Stomach (tissue), 9 donors: Measurements from ENCODE around the gene ADGRD2. TPM values are rescaled to one million over a fixed set of nuclear protein-coding genes. Genes with fewer than 3 reads are reported as not detected.

Source experiments
- DNase-seq, 2 donors: peaks; one replicate each; pipeline versions ENCODE4 v3.0.0 to v3.0.0-alpha.2; 2013 to 2019
- H3K27ac ChIP-seq, 5 donors: fragments of 200-600 bp in 4 of 5; sonication (generic) in 4 of 5; one replicate each; pipeline ENCODE4 v1.5.1; 2013 to 2019; ENCODE audit warnings: mild to moderate bottlenecking in 1 of 5, moderate library complexity in 1 of 5
- H3K27me3 ChIP-seq, 3 donors: fragments of 200-600 bp; sonication (generic); one replicate each; pipeline ENCODE4 v1.5.1; 2017 to 2019; ENCODE audit warnings: mixed run types in 1 of 3
- H3K36me3 ChIP-seq, 4 donors: fragments of 200-600 bp; sonication (generic); 1 replicate in 3 of 4; 2 replicates in 1 of 4; pipeline ENCODE4 v1.5.1; 2016 to 2019
- H3K4me1 ChIP-seq, 4 donors: fragments of 200-600 bp; sonication (generic); one replicate each; pipeline ENCODE4 v1.5.1; 2016 to 2019
- H3K4me3 ChIP-seq, 4 donors: fragments of 200-600 bp; sonication (generic) in 3 of 4; one replicate each; pipeline ENCODE4 v1.5.1; 2016 to 2019; ENCODE audit warnings: mild to moderate bottlenecking in 1 of 4
- H3K9me3 ChIP-seq, 4 donors: fragments of 200-600 bp; sonication (generic); one replicate each; pipeline ENCODE4 v1.5.1; 2016 to 2019
- CTCF ChIP-seq, 7 experiments: fragments of 450-650 bp in 4 of 7; fragments of 200-600 bp in 3 of 7; sonication (generic) in 3 of 7; IDR thresholded peaks; one replicate each; pipeline ENCODE4 v1.5.1; 2016 to 2019; ENCODE audit warnings: antibody characterized with exemption in 7 of 7, control low read depth in 2 of 7, mild to moderate bottlenecking in 1 of 7
- EP300 ChIP-seq: sonication (generic); formaldehyde crosslinking; IDR thresholded peaks from one replicate; pipeline ENCODE4 v1.6.1; 2017; ENCODE audit warnings: antibody characterized with exemption
- POLR2A ChIP-seq, 4 donors: fragments of 450-650 bp; IDR thresholded peaks; one replicate each; pipeline ENCODE4 v1.6.1; 2016; ENCODE audit warnings: antibody characterized with exemption in 4 of 4, control low read depth in 2 of 4, mild to moderate bottlenecking in 1 of 4, moderate library complexity in 1 of 4
- POLR2AphosphoS5 ChIP-seq, 3 donors: sonication (generic); formaldehyde crosslinking; IDR thresholded peaks; one replicate each; pipeline ENCODE4 v1.6.1; 2016; ENCODE audit warnings: antibody characterized with exemption in 3 of 3
- WGBS, 5 donors: extraction: QIAGEN DNeasy Blood & Tissue Kit in 3 of 5; methylation state at CpG; one replicate each; pipeline versions ENCODE4 v1.1.5 to v1.1.7; 2013 to 2018; 5-methylcytosine and 5-hydroxymethylcytosine counted together
- intact Hi-C: fragments of 100-400 bp; cut with DNase I; formaldehyde crosslinking; loops from one replicate; pipeline ENCODE4 v1.15.1; 2023; ENCODE audit warnings: low total_unique reads
- polyA plus RNA-seq, 3 donors: library from polyadenylated mRNA; stranded (reverse); fragments of 200-250 nt; gene quantifications; one replicate each; pipeline ENCODE4 v1.2.3, GENCODE V29; 2013
- total RNA-seq, 5 donors: library from RNA; depleted of rRNA; stranded (reverse); fragments of >200 nt; gene quantifications; one replicate each; pipeline versions ENCODE4 v1.1.0 to v1.2.3, GENCODE V29; 2014 to 2016
- donor health status: healthy with polysubstance abuse.
- donor health status: Bipolar disorder and iron deficiency.
- donor health status: healthy.

The ADGRD2 gene
- total and polyA plus RNA-seq, 8 donors, result not detected

- Histone ChIP-seq H3K9me3 (peaks cover 0 to 10% (median 6%) of the 10 kb centered on the region in 4 donors), H3K36me3 (no peaks in the 10 kb centered on the region), H3K27ac (no peak overlapping the region), H3K4me1 (no peaks in the 10 kb centered on the region), H3K4me3 (no peak overlapping the region), H3K27me3 (peaks cover 0 to 44% (median 0%) of the 10 kb centered on the region in 3 donors)
- intact Hi-C loops, result no loop called here
- WGBS, 5 donors, result 85 to 97% (median 93%) methylated on average over 3 of the region's 3 CpGs
- no peak for TF ChIP-seq POLR2A (IDR thresholded peaks at IDR 0.05)
- DNase-seq, result no peak
Measured at GRCh38 chr9:124437086-124437485, 13.2 kb upstream of the ADGRD2 start.

GRCh38 chr9:124438091-124438490 is 12.2 kb upstream of the ADGRD2 start:
- no peak overlapping the region for H3K27ac ChIP-seq
- H3K4me3 ChIP-seq, result no peak overlapping the region
- TF ChIP-seq EP300 (no peak), POLR2A (IDR thresholded peaks at IDR 0.05) (no peak), POLR2AphosphoS5 (IDR thresholded peaks at IDR 0.05) (no peak), CTCF (IDR thresholded peaks at IDR 0.05) (no peak)
- H3K9me3 ChIP-seq, result peaks cover 0 to 18% (median 8%) of the 10 kb centered on the region in 4 donors
- peaks cover 0 to 37% (median 0%) of the 10 kb centered on the region in 3 donors for H3K27me3 ChIP-seq
- 84 to 88% (median 85%) methylated on average over 9 of the region's 9 CpGs for WGBS, 5 donors
- H3K36me3 ChIP-seq, result no peaks in the 10 kb centered on the region
- H3K4me1 ChIP-seq, result no peaks in the 10 kb centered on the region
- intact Hi-C loops, result no loop called here
- DNase-seq, result no peak

- Histone ChIP-seq H3K36me3 (no peaks in the 10 kb centered on the region), H3K4me3 (no peak overlapping the region), H3K4me1 (no peaks in the 10 kb centered on the region), H3K27me3 (peaks cover 0 to 31% (median 0%) of the 10 kb centered on the region in 3 donors), H3K27ac (no peak overlapping the region), H3K9me3 (peaks cover 0 to 18% (median 8%) of the 10 kb centered on the region in 4 donors)
- intact Hi-C loops, result no loop called here
- no peak for DNase-seq
- TF ChIP-seq CTCF (IDR thresholded peaks at IDR 0.05) (no peak), POLR2A (IDR thresholded peaks at IDR 0.05) (no peak), EP300 (no peak)
- 74 to 95% (median 93%) methylated on average over 1 of the region's 1 CpG for WGBS, 5 donors
Measured at GRCh38 chr9:124439086-124439485, 11.2 kb upstream of the ADGRD2 start.

- no peak for TF ChIP-seq EP300
- TF ChIP-seq POLR2AphosphoS5 (IDR thresholded peaks at IDR 0.05), result no peak
- no peak for TF ChIP-seq POLR2A (IDR thresholded peaks at IDR 0.05)
- TF ChIP-seq CTCF (IDR thresholded peaks at IDR 0.05), result no peak
- intact Hi-C loops, result no loop called here
- no peak for DNase-seq
- 76 to 96% (median 93%) methylated on average over 5 to 6 of the region's 6 CpGs for WGBS, 5 donors
- Histone ChIP-seq H3K36me3 (no peaks in the 10 kb centered on the region), H3K27me3 (peaks cover 0 to 31% (median 0%) of the 10 kb centered on the region in 3 donors), H3K27ac (no peak overlapping the region), H3K4me1 (no peaks in the 10 kb centered on the region), H3K4me3 (no peak overlapping the region), H3K9me3 (peaks cover 0 to 18% (median 8%) of the 10 kb centered on the region in 4 donors)
Measured at GRCh38 chr9:124439686-124440243, 10.5 kb upstream of the ADGRD2 start.

GRCh38 chr9:124440786-124441185 is 9.5 kb upstream of the ADGRD2 start:
- WGBS, 5 donors, result 73 to 80% (median 77%) methylated on average over 10 of the region's 10 CpGs
- no peak for DNase-seq
- peaks cover 0 to 18% (median 8%) of the 10 kb centered on the region in 4 donors for H3K9me3 ChIP-seq
- H3K27ac ChIP-seq, result no peak overlapping the region
- no peaks in the 10 kb centered on the region for H3K36me3 ChIP-seq
- peaks cover 0 to 35% (median 0%) of the 10 kb centered on the region in 3 donors for H3K27me3 ChIP-seq
- intact Hi-C loops, result no loop called here
- H3K4me3 ChIP-seq, result no peak overlapping the region
- TF ChIP-seq POLR2AphosphoS5 (IDR thresholded peaks at IDR 0.05), result no peak
- TF ChIP-seq EP300, result no peak
- TF ChIP-seq CTCF (IDR thresholded peaks at IDR 0.05), result no peak
- no peak for TF ChIP-seq POLR2A (IDR thresholded peaks at IDR 0.05)
- no peaks in the 10 kb centered on the region for H3K4me1 ChIP-seq
